Trophoblast cell (in vitro differentiated cells and primary cell): Measurements from ENCODE around the gene TTC24.
A peak's percentile ranks its signal among the peaks of the same experiment; 100 is the strongest.

Experiments
- DNase-seq, 2 donors: peaks; one replicate each; pipeline ENCODE4 v3.0.0-alpha.2; 2016
- H2AFZ ChIP-seq: 2 replicates; pipeline ENCODE4 v1.6.1; 2013; ENCODE audit warnings: low read length, moderate library complexity, mild to moderate bottlenecking; ENCODE audit not compliant: insufficient read depth, poor library complexity
- H2AK5ac ChIP-seq: 2 replicates; pipeline ENCODE4 v1.6.1; 2013; ENCODE audit warnings: mild to moderate bottlenecking, low read length
- H2BK120ac ChIP-seq: 2 replicates; pipeline ENCODE4 v1.6.1; 2013; ENCODE audit warnings: low read length, mild to moderate bottlenecking, moderate library complexity; ENCODE audit not compliant: insufficient read depth, poor library complexity
- H2BK12ac ChIP-seq: 2 replicates; pipeline ENCODE4 v1.6.1; 2013; ENCODE audit warnings: mild to moderate bottlenecking, low read length, moderate library complexity
- H2BK5ac ChIP-seq: 2 replicates; pipeline ENCODE4 v1.6.1; 2013; ENCODE audit warnings: low read length, low read depth, moderate library complexity, mild to moderate bottlenecking; ENCODE audit not compliant: poor library complexity
- H3K14ac ChIP-seq: 2 replicates; pipeline ENCODE4 v1.6.1; 2013; ENCODE audit warnings: mild to moderate bottlenecking, low read length
- H3K18ac ChIP-seq: 2 replicates; pipeline ENCODE4 v1.6.1; 2013; ENCODE audit warnings: mild to moderate bottlenecking, low read length
- H3K23ac ChIP-seq: 2 replicates; pipeline ENCODE4 v1.6.1; 2013; ENCODE audit warnings: low read length
- H3K27ac ChIP-seq: 2 replicates; pipeline ENCODE4 v1.5.1; 2013; ENCODE audit warnings: low read depth, mild to moderate bottlenecking, inconsistent platforms, low read length, moderate library complexity
- H3K27me3 ChIP-seq: 2 replicates; pipeline ENCODE4 v1.6.1; 2013; ENCODE audit warnings: inconsistent platforms, mild to moderate bottlenecking, low read length, moderate library complexity; ENCODE audit not compliant: insufficient read depth
- H3K36me3 ChIP-seq, 2 experiments: 1 replicate in 1 of 2; 2 replicates in 1 of 2; pipeline ENCODE4 v1.6.1; 2013; ENCODE audit warnings: low read length in 2 of 2, mild to moderate bottlenecking in 2 of 2, moderate library complexity in 1 of 2; ENCODE audit not compliant: insufficient read depth in 2 of 2, control insufficient read depth in 1 of 2
- H3K4ac ChIP-seq: 2 replicates; pipeline ENCODE4 v1.6.1; 2013; ENCODE audit warnings: low read depth, mild to moderate bottlenecking, low read length, moderate library complexity
- H3K4me1 ChIP-seq, 2 experiments: 1 replicate in 1 of 2; 2 replicates in 1 of 2; pipeline ENCODE4 v1.6.1; 2013; ENCODE audit warnings: low read length in 2 of 2, mild to moderate bottlenecking in 2 of 2, moderate library complexity in 1 of 2; ENCODE audit not compliant: insufficient read depth in 2 of 2, control insufficient read depth in 1 of 2
- H3K4me2 ChIP-seq: 2 replicates; pipeline ENCODE4 v1.6.1; 2013; ENCODE audit warnings: inconsistent platforms, mild to moderate bottlenecking, low read length, moderate library complexity
- H3K4me3 ChIP-seq: 2 replicates; pipeline ENCODE4 v1.5.1; 2013; ENCODE audit warnings: mild to moderate bottlenecking, low read depth, low read length, inconsistent platforms
- H3K79me1 ChIP-seq: one replicate; pipeline ENCODE4 v1.6.1; 2013; ENCODE audit warnings: low read length
- H3K79me2 ChIP-seq: 2 replicates; pipeline ENCODE4 v1.6.1; 2013; ENCODE audit warnings: low read length, mild to moderate bottlenecking; ENCODE audit not compliant: control insufficient read depth, insufficient read depth, poor library complexity
- H3K9ac ChIP-seq: 2 replicates; pipeline ENCODE4 v1.6.1; 2013; ENCODE audit warnings: mild to moderate bottlenecking, low read length
- H3K9me3 ChIP-seq: 2 replicates; pipeline ENCODE4 v1.6.1; 2013; ENCODE audit warnings: low read depth, mild to moderate bottlenecking, control low read depth, inconsistent platforms, low read length; ENCODE audit not compliant: insufficient read depth
- H4K12ac ChIP-seq: 2 replicates; pipeline ENCODE4 v1.6.1; 2013; ENCODE audit warnings: low read depth, mild to moderate bottlenecking, low read length, moderate library complexity
- H4K8ac ChIP-seq: 2 replicates; pipeline ENCODE4 v1.6.1; 2013; ENCODE audit warnings: low read depth, mild to moderate bottlenecking, low read length, moderate library complexity
- H4K91ac ChIP-seq: one replicate; pipeline ENCODE4 v1.6.1; 2013; ENCODE audit warnings: low read depth, mild to moderate bottlenecking, low read length, moderate library complexity
- WGBS: extraction: QIAGEN DNeasy Blood & Tissue Kit; methylation state at CpG from one replicate; pipeline ENCODE4 v1.1.7; 2013; ENCODE audit warnings: missing lambda C conversion rate; ENCODE audit not compliant: insufficient read length, insufficient coverage; ENCODE audit errors: extremely low coverage; 5-methylcytosine and 5-hydroxymethylcytosine counted together

Gene TTC24

DNA sequence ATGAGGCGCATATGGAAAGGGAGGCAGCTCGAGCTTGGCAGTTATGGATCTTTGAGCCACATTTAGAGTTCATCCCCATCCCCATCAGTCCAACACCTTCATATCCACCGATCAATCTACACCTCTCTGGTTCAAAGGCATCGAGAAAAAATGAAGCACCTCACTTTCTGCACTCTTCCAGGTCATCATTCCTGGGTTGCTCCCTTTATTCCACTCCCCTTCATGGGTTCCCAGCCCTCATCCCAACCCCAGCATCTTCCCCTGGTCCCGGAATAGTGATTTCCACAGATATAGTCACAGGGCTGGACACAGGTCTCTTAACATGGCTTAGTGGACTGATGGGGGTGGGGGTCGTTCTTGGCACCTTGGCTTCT lies 40.0 kb downstream of the TTC24 start:
- Histone ChIP-seq H3K18ac (no peak overlapping the region), H2BK5ac (no peak overlapping the region), H3K36me3 (no peaks in the 10 kb centered on the region), H4K8ac (no peak overlapping the region), H3K9ac (no peak overlapping the region), H3K23ac (no peak overlapping the region), H3K4ac (no peak overlapping the region), H3K4me1 (no peaks in the 10 kb centered on the region), H2AFZ (no peak overlapping the region), H3K4me2 (no peak overlapping the region), H3K79me1 (no peaks in the 10 kb centered on the region), H2BK12ac (no peak overlapping the region), H3K9me3 (peaks cover 2% of the 10 kb centered on the region), H2AK5ac (no peak overlapping the region), H3K27ac (no peak overlapping the region), H2BK120ac (no peak overlapping the region), H4K12ac (no peak overlapping the region), H3K27me3 (peaks cover 18% of the 10 kb centered on the region), H4K91ac (no peak overlapping the region), H3K4me3 (no peak overlapping the region), H3K14ac (no peak overlapping the region), H3K79me2 (no peaks in the 10 kb centered on the region)
- WGBS, result no CpG with 5 or more reads among the region's 6 CpGs
- DNase-seq, result no peak

DNA sequence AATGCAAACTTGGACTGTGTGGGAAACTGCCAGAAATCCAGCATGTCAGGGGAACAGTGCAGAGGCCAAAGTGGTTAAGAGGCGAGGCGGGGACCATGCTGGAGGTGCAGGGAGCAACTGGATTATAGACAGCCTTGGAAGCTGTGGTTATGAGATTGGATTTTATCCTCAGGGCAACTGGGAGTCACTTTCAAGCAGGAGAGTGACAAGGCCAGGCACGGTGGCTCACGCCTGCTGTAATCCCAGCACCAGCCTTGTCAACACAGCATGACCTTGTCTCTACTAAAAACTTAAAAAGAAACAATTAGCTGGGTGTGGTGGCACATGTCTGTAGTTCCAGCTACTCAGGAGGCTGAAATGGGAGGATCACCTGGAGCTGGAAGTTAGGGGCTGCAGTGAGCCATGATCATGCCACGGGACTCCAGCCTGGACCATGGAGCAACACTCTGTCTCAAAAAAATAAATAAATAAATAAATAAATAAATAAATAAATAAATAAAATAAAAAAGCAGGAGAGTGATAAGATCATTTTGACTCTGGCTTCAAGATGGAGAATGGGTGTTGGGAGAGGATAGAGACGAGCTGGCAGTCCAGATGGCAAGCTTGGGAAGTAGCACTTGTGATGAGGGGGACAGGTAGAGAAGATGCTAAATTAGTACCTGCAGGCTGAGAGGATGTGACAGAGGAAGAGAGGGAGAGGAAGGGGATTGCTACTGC lies 43.2 kb downstream of the TTC24 start:
- Histone ChIP-seq H3K4me1 (peaks cover 4 to 5% of the 10 kb centered on the region in 2 experiments), H3K27ac (no peak overlapping the region), H2BK12ac (no peak overlapping the region), H3K9ac (no peak overlapping the region), H3K4me2 (no peak overlapping the region), H4K8ac (no peak overlapping the region), H4K12ac (no peak overlapping the region), H4K91ac (no peak overlapping the region), H2AK5ac (no peak overlapping the region), H3K18ac (no peak overlapping the region), H3K27me3 (peaks cover 30% of the 10 kb centered on the region), H3K9me3 (peaks cover 5% of the 10 kb centered on the region), H2BK120ac (no peak overlapping the region), H3K36me3 (no peaks in the 10 kb centered on the region), H3K79me1 (no peaks in the 10 kb centered on the region), H3K4me3 (no peak overlapping the region), H3K14ac (no peak overlapping the region), H2BK5ac (no peak overlapping the region), H2AFZ (no peak overlapping the region), H3K79me2 (no peaks in the 10 kb centered on the region), H3K4ac (no peak overlapping the region), H3K23ac (no peak overlapping the region)
- no peak for DNase-seq
- WGBS, result no CpG with 5 or more reads among the region's 6 CpGs

DNA sequence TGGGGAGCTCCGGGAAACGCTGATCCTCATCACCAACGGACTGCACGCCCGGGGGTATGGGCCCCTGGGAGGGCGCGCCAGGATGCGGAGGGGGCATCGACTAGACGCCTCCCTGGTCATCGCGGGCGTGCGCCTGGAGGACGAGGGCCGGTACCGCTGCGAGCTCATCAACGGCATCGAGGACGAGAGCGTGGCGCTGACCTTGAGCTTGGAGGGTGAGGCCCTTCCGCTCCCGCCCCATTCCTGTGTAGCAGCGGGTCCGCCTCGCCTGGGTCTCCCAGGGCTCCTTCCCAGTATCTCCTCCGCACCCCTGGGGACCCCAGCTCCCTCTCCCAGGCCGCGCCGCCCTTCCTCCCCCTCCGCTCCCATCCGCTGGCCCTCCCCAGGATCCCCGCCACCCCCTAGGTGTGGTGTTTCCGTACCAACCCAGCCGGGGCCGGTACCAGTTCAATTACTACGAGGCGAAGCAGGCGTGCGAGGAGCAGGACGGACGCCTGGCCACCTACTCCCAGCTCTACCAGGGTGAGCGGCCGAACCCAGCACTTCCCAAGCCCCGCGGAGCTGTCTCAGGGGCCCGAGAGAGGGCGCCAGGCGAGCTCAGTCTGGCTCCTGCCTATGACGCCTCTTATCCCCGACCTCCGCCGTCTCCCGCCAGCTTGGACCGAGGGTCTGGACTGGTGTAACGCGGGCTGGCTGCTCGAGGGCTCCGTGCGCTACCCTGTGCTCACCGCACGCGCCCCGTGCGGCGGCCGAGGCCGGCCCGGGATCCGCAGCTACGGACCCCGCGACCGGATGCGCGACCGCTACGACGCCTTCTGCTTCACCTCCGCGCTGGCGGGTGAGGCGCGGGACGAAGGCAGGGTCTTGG lies 44.7 kb downstream of the TTC24 start:
- Histone ChIP-seq H4K12ac (no peak overlapping the region), H3K9me3 (peaks cover 5% of the 10 kb centered on the region), H2BK12ac (no peak overlapping the region), H2BK5ac (no peak overlapping the region), H3K9ac (no peak overlapping the region), H3K4me2 (peak overlapping the region; percentile 60), H3K14ac (no peak overlapping the region), H3K23ac (no peak overlapping the region), H3K4me3 (peak overlapping the region; percentile 37), H3K36me3 (no peaks in the 10 kb centered on the region), H4K91ac (no peak overlapping the region), H3K18ac (no peak overlapping the region), H2AFZ (no peak overlapping the region), H3K79me2 (no peaks in the 10 kb centered on the region), H3K27me3 (peaks cover 30% of the 10 kb centered on the region), H4K8ac (no peak overlapping the region), H2AK5ac (no peak overlapping the region), H3K4ac (no peak overlapping the region), H3K27ac (no peak overlapping the region), H2BK120ac (no peak overlapping the region), H3K4me1 (peaks cover 4 to 5% of the 10 kb centered on the region in 2 experiments), H3K79me1 (no peaks in the 10 kb centered on the region)
- DNase-seq, result peak; percentile 35 to 53
- WGBS, result no CpG with 5 or more reads among the region's 87 CpGs

DNA sequence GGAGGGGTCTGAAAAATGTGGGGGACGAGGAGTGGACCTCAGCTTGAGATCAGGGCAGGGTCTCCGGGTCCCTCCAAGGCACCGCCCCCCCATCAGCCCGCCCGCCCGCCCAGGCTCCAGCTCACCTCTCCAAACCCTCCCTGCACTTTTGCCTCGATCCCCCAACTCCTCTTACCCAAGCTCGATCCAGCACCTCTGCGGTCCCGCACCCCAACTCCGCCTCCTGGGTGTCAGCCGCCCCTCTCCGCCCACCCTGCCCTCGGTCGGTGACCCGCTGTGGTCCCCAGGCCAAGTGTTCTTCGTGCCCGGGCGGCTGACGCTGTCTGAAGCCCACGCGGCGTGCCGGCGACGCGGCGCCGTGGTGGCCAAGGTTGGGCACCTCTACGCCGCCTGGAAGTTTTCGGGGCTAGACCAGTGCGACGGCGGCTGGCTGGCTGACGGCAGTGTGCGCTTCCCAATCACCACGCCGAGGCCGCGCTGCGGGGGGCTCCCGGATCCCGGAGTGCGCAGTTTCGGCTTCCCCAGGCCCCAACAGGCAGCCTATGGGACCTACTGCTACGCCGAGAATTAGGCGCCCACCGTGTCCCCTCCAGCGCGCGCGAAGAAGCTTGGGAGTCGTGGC lies 45.4 kb downstream of the TTC24 start:
- Histone ChIP-seq H2BK120ac (no peak overlapping the region), H3K27me3 (peaks cover 30% of the 10 kb centered on the region), H3K23ac (no peak overlapping the region), H2AFZ (no peak overlapping the region), H3K4me1 (peaks cover 4 to 5% of the 10 kb centered on the region in 2 experiments), H3K9me3 (peaks cover 5% of the 10 kb centered on the region), H2BK5ac (no peak overlapping the region), H2AK5ac (no peak overlapping the region), H3K4me2 (peak overlapping the region; percentile 60), H2BK12ac (no peak overlapping the region), H3K14ac (no peak overlapping the region), H3K9ac (no peak overlapping the region), H3K27ac (no peak overlapping the region), H3K79me2 (no peaks in the 10 kb centered on the region), H3K36me3 (no peaks in the 10 kb centered on the region), H3K79me1 (no peaks in the 10 kb centered on the region), H4K91ac (no peak overlapping the region), H3K18ac (no peak overlapping the region), H4K12ac (no peak overlapping the region), H3K4me3 (peak overlapping the region; percentile 37), H3K4ac (no peak overlapping the region), H4K8ac (no peak overlapping the region)
- no CpG with 5 or more reads among the region's 55 CpGs for WGBS
- no peak for DNase-seq
